GM21529 (cell line): ENCODE measurements around the gene ARSB.
A peak's percentile ranks its signal among the peaks of the same experiment; 100 is the strongest.

Source experiments
- ATAC-seq: cut with Tn5 transposase; IDR thresholded peaks from one replicate; pipeline ENCODE4 v1.9.1; 2021; ENCODE audit not compliant: unreplicated experiment

Gene ARSB

DNA sequence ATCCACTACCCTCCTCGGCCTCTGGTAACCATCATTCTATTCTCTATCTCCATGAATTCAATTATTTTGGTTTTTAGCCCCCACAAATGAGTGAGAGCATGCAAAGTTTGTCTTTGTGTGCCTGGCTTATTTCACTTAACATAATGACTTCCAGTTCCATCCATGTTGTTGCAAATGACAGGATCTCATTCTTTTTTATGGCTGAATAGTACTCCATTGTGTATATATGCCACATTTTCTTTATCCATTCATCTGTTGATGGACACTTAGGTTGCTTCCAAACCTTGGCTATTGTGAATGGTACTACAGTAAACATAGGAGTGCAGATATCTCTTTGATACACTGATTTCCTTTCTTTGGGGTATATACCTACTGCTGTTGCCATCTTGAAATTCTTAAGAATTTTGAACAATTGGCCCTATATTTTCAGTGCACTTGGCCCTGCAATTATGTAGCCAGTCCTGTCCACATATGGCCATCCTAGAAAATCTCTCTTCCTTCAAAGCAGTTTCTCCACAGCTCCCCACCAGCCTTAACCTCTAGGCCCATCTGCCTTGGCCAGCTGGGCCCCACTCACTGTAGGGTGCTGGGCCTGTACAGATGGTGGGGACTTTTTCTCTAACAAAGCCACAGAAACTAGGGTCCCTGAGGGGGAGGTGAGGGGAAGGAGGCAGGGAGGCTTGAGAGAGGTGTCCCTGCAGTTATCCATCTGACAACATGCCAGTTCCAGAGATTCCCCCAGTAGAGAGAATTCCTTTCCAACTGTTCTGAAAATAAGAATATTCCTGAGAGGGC, 254.6 kb downstream of the ARSB start:
- no peak for ATAC-seq

DNA sequence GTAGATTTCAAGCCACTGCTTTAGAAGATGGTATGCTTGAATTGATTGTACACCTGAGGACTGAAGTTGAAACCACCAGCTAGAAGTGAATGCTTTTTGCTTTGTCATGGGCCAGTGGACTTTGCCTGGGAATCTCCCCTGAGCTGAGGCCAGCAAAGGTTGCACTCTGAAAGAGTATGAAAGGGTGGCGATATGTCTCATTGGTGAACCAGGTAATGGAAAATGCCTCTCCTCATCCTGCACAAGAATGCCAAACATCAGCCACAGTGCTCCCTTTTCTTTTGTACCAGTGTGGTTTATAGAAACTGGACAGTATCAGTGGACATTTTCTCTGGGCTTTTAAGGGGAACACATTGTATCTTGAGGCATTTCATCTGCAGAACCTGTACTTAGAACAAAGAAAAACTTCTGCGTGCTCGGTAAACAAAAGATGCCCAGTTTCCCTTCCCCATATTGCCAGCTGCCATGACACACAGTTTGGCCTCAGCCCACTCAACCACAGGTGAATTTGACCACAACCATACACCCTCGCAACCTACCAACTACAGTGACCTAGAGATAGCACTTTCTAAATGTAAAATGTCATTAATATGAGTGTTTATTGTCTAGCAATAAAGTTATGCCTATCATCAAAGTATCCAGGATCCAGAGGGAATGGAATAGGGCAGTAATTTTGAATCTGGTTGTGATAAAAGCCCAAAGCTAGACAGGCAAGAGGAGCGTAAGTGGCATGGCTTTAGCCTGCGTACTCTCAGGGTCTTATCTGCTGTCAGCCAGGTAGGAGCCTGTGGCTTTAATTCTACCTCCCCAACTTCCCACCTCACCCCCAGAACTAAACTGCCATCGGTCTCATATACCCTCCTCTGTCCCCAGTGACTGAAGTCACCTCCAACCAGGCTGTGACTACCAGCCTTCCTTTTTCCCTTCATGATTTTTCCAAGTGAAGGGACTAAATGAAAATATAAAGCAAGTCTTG, 257.0 kb downstream of the ARSB start:
- ATAC-seq = peak; percentile 86
